HG03432 (cell line): ENCODE data around the gene OR7G2.
"Not testable (repeated sequence)": the region's sequence is repeated elsewhere in the genome, so short reads cannot be mapped to it uniquely, and the experiment has no call there.

Experiments used
- ATAC-seq: cut with Tn5 transposase; IDR thresholded peaks from one replicate; pipeline ENCODE4 v1.9.1; 2021; ENCODE audit warnings: mild to moderate bottlenecking, moderate library complexity; ENCODE audit not compliant: unreplicated experiment

The OR7G2 gene

GRCh38 chr19:9075064-9075949, 32.0 kb downstream of the OR7G2 start:
- ATAC-seq = no peak

DNA sequence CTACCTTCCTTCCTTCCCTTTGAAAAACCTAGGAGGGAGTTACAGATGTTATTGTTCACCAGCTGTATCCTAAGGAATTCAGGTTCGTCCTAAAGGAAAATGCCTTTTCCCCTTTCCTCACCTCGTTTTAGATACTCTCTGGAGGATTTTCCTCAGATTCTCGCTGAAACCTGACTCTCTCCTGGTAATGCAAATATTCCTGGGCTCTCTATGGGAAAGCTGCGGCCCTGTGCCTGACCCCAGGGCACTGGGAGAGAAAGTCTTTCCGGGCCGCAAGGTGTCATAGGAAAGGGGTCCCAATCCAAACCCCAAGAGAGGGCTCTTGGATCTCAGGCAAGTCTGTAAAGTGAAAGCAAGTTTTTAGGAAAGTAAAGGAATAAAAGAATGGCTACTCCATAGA, 33.5 kb downstream of the OR7G2 start:
- ATAC-seq = no peak

DNA sequence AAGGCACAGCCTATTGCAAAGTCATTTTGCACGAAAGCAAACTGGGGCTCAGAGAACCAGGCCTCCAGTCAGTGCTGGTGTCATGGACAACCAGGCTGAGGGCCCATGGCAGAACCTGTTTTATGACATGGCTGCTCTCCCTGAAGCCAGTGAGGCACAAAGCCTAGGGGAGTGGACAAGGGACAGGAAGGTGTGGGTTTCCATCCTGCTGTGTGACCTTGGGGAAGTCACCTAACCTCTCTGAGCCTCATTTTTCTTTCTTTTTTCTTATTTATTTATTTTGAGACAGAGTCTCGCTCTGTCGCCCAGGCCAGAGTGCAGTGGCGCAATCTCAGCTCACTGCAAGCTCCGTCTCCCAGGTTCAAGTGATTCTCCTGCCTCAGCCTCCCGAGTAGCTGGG, 35.6 kb downstream of the OR7G2 start:
- ATAC-seq = not testable (repeated sequence)

DNA sequence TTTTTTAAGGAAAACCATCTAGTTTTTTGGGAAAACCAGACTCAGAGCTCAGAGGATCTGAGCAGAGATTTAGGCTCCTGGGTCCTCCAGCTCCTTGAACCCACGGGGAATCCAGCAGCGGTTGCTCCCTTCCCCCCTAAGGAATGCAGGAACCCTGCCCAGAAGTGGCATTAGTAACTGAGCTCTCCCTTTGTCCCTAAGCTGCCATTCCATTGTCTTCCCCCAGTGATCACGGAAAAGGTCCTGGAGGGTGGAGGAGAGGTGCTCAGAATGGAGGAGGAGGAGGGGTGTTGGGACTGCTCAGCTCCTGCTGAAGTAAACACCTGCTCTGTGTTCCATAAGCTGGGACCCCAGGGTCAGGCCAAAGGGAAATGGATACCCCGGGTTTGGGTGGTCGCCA, 37.2 kb downstream of the OR7G2 start:
- ATAC-seq = no peak

DNA sequence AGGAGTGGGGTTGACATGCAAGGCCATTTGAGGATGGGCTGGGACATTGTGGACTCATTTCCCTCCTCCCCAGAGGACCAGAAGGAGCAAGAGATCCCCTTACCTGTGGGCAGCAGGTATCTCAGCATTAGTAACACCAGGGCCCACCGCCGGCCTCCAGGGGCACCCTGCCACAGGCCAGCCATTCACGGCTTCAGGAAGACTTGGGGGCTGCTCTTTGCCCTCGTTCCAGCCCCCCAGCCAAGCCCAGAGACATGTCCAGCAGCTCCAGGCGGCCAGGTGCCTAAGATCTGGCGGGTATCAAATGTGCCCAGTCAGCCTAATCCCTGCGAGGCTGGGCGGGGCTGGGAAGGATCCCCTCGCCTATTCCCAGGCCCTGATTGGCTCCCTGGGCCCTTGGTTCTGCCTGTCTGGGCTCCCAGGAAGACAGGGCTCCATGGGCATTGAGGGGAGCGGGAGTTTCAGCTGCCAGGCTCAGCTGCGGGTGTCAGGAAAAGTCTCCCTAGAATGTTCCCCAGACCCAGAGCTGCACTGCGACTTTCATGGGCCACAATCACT, 41.7 kb downstream of the OR7G2 start:
- ATAC-seq = no peak

- no peak for ATAC-seq
Measured at GRCh38 chr19:9061879-9062278, 45.4 kb downstream of the OR7G2 start.

- ATAC-seq = no peak
Measured at GRCh38 chr19:9060564-9061340, 46.5 kb downstream of the OR7G2 start.

DNA sequence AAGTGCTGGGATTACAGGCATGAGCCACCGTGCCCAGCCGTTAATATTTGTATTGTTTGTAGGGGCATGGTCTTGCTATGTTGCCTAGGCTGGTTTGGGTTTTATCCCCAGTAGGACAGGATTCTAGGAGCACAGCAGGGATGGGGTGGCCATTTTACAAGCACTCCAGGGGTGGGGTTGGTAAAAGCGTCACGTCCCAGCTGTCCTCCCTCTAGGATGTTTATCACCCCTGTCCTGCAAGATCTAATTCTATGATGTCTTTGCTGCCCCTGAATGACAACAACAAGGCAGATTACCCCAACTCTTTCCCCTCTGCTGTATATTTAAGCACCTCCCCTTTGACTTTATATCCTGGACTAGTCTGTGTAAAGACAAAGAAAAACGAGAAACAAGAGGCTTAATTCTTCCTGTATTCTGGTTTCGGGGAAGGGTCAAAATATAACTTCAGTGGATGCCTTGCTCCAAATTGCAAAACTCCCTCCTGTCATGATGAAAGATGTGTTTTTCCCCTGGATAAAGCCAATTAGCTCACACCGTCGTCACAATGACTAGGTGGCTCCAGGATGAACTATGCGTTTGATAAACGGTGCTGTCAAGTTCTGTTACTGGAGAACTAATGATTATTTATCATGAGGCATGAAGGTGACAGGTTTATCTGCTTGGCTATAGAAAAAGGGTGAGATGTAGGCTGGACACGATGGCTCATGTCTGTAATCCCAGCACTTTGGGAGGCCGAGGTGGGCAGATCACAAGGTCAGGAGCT, 48.2 kb downstream of the OR7G2 start:
- ATAC-seq = no peak

DNA sequence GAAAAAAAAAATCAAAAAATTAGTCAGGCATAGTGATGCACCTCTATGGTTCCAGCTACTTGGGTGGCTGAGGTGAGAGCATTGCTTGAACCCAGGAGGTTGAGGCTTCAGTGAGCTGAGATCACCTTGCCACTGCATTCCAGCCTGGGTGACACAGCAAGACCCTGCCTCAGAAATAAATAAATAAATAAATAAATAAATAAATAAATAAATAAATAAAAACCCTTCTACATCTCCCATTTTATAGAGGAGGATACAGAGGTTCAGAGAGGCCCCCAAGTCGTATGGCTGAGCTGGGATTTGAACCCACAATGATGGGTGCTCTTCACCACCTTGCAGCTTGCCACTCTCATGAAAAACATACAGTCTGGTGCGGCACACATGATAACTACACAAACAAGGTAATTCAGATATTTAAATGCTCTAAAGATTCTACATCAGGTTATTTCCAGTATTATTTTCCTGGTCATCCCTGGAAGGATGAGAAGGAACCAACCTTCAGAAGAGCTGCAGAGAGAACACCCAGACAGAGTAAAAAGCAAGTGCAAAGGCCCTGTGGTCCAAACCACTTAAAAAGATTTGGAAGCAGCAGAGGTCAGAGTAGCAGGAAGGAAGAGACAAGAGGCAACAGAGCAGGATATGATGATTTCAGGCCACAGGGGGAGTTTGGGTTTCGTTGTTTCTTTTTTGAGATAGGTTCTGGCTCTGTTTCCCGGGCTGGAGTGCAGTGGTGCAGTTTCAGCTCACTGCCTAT, 49.6 kb downstream of the OR7G2 start:
- ATAC-seq = no peak

- not testable (repeated sequence) for ATAC-seq
Measured at GRCh38 chr19:9056131-9056530, 51.1 kb downstream of the OR7G2 start.

DNA sequence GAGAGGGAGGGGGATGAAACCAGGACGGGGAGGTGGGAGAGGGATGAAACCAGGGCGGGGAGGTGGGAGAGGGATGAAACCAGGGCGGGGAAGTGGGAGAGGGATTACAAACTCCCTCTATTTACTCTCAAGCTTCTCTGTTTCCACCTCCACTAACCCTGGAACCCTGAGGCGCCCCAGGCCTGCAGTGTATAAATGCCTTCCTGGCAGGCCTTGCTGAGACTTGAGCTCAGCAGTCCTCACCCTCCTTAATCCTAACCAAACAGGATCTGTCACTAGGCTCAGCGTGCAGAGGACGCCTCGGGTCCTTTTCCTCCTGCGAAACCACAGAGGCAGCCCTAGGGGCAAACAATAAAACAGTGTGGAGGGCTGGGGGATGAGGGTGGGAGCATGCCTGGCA, 52.5 kb downstream of the OR7G2 start:
- no peak for ATAC-seq

GRCh38 chr19:9054207-9054606, 53.1 kb downstream of the OR7G2 start:
- no peak for ATAC-seq

GRCh38 chr19:9053674-9054073, 53.6 kb downstream of the OR7G2 start:
- not testable (repeated sequence) for ATAC-seq

DNA sequence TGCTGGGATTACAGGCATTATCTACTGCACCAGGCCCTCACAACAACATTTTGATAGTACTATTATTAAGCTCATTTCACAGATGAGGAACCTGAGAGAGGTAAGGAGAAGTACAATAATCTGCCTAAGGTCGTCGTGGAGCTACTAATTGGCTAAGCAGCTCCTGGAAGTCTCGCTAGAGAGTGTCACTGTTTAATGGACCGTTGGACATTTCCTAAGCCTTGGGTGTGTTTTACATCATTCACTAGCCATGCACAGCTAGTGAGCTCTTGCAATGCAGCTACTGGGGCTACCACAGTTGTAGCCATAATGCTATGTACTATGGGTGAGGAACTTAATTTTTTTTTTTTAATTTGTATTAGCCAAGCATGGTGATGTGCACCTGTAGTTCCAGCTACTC, 54.4 kb downstream of the OR7G2 start:
- no peak for ATAC-seq
